ENCODE data around the gene SLC30A2.

- TF ChIP-seq GATAD1 (CRISPR knock-in tag; IDR thresholded peaks at IDR 0.05) (no peak), IRF1 (CRISPR knock-in tag; IDR thresholded peaks at IDR 0.05; ENCODE audit: low read depth) (no peak), ELF4 (CRISPR knock-in tag; IDR thresholded peaks at IDR 0.05; ENCODE audit: borderline replicate concordance) (no peak), ZNF746 (CRISPR knock-in tag; IDR thresholded peaks at IDR 0.05) (no peak), ZBTB2 (CRISPR knock-in tag; IDR thresholded peaks at IDR 0.05; ENCODE audit: low read depth) (no peak), ZSCAN5A (CRISPR knock-in tag; IDR thresholded peaks at IDR 0.05; ENCODE audit: borderline replicate concordance) (no peak), ZNF557 (CRISPR knock-in tag; IDR thresholded peaks at IDR 0.05) (no peak), RXRA (CRISPR knock-in tag; IDR thresholded peaks at IDR 0.05) (no peak), YY1 (IDR thresholded peaks at IDR 0.05; ENCODE audit: insufficient read depth, insufficient replicate concordance, low read depth, low read length) (no peak)
Observed at GRCh38 chr1:26070963-26071342, 25.0 kb upstream of the SLC30A2 start.
